LNCaP clone FGC (cell line): ENCODE measurements around the gene MRPL16.
"Not testable (repeated sequence)": the region's sequence is repeated elsewhere in the genome, so short reads cannot be mapped to it uniquely, and the experiment has no call there.

ENCODE experiments used
- DNase-seq: peaks from one replicate; pipeline ENCODE4 v3.0.0-alpha.2; 2011; ENCODE audit warnings: low read depth
- H3K4me3 ChIP-seq: 2 replicates; pipeline ENCODE4 v1.5.1; 2011; ENCODE audit warnings: mild to moderate bottlenecking, low read depth, low read length, control low read depth
- TF ChIP-seq, protein P1 (sequence below): IDR thresholded peaks from 2 replicates; pipeline ENCODE4 v1.5.1; 2012; ENCODE audit warnings: mild to moderate bottlenecking; ENCODE audit not compliant: control insufficient read depth, insufficient read depth; ENCODE audit errors: extremely low read depth

MRPL16 gene

GRCh38 chr11:59800390-59801025, 10.1 kb downstream of the MRPL16 start:
- DNase-seq, result no peak
- no peak overlapping the region for H3K4me3 ChIP-seq
- TF ChIP-seq, protein P1, sequence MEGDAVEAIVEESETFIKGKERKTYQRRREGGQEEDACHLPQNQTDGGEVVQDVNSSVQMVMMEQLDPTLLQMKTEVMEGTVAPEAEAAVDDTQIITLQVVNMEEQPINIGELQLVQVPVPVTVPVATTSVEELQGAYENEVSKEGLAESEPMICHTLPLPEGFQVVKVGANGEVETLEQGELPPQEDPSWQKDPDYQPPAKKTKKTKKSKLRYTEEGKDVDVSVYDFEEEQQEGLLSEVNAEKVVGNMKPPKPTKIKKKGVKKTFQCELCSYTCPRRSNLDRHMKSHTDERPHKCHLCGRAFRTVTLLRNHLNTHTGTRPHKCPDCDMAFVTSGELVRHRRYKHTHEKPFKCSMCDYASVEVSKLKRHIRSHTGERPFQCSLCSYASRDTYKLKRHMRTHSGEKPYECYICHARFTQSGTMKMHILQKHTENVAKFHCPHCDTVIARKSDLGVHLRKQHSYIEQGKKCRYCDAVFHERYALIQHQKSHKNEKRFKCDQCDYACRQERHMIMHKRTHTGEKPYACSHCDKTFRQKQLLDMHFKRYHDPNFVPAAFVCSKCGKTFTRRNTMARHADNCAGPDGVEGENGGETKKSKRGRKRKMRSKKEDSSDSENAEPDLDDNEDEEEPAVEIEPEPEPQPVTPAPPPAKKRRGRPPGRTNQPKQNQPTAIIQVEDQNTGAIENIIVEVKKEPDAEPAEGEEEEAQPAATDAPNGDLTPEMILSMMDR, result no peak

GRCh38 chr11:59794417-59794816, 16.2 kb downstream of the MRPL16 start:
- DNase-seq, result no peak
- no peak overlapping the region for H3K4me3 ChIP-seq
- TF ChIP-seq, protein P1, result no peak

GRCh38 chr11:59792507-59792906, 18.1 kb downstream of the MRPL16 start:
- TF ChIP-seq, protein P1, result no peak
- H3K4me3 ChIP-seq, result no peak overlapping the region
- no peak for DNase-seq

DNA sequence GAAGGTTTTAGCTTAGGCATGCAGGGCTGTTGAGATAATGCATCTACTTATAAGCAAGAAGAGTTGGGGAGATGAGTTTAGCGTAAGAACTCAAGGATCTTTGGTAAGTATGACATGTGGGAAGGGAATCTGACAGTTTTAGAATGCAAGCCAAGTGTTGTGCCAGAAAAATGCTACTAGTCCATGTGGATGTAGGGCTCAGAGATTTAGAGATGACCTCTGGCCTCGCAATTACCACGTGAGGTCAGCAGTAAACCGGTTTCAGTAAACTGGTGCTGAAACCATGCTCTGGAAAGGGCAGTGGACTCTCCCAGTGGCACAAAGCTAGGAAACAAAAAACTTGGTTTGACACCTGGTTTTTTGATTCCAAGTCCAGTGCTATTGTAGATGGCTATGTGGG, 18.9 kb downstream of the MRPL16 start:
- TF ChIP-seq, protein P1, result no peak
- no peak for DNase-seq

DNA sequence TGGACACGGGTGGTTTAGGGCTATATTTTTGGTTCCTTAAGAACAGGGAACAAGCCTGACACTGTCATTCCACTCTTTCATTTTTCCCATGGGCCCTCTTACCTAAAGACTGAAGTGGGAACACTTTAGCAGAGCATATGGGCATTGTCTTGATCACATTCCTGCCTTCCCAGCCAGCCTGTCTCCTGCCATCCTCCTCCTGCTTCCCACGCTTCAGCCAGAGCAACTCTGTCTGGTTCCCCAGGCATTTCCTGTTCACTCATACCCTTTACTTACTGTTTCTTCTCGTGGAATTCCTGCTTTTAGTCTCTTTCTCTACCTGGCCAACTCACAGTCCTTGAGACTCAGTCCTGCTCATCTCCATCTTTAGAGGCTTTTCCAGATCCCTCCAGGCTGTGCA, 22.8 kb downstream of the MRPL16 start:
- no peak for DNase-seq
- TF ChIP-seq, protein P1, result no peak
- no peak overlapping the region for H3K4me3 ChIP-seq

More for the DNA sequence above, 18.9 kb downstream of the MRPL16 start:
- H3K4me3 ChIP-seq, result no peak overlapping the region

GRCh38 chr11:59787255-59787588, 23.4 kb downstream of the MRPL16 start:
- TF ChIP-seq, protein P1, result no peak
- no peak for DNase-seq
- no peak overlapping the region for H3K4me3 ChIP-seq

DNA sequence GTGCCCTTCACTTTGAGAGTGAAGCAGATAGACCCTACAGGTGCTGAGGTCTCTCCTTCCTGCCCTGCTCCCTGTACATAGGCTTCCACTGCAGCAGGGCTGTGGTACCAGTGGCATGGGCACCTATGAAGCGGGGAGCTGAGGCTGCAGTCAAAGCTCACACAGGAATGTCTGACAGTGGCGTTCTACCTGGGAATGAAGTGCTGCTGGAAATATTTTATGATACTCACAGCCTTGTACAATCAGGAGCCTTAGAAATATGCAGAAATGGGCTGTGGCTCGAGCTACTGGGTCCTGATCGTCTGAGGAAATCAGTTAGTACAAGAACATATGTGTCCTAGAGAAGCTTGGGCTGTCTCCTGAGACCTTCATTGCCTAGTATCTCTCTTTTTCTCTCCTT, 24.8 kb downstream of the MRPL16 start:
- no peak for DNase-seq
- no peak overlapping the region for H3K4me3 ChIP-seq
- TF ChIP-seq, protein P1, result no peak

DNA sequence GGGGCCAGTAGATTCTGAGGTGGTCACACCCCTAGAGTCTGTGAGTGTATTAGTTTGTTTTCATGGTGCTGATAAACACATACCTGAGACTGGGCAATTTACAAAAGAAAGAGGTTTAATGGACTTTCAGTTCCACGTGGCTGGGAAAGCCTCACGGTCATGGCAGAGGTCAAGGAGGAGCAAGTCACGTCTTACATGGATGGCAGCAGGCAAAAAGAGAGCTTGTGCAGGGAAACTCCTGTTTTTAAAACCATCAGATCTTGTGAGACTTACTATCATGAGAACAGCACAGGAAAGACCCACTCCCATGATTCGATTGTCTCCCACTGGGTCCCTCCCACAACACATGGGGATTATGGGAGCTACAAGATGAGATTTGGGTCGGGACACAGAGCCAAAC, 26.1 kb downstream of the MRPL16 start:
- H3K4me3 ChIP-seq, DNase-seq: not testable (repeated sequence)
